Effector CD8-positive, alpha-beta T cell (primary cell): ENCODE results near the gene CHORDC1.
"Not testable (repeated sequence)": the region's sequence is repeated elsewhere in the genome, so short reads cannot be mapped to it uniquely, and the experiment has no call there.

Experiments used
- DNase-seq: peaks from one replicate; lab custom pipeline; 2025; lab: John Stamatoyannopoulos, UW

Gene CHORDC1

GRCh38 chr11:90216611-90217010, 6.2 kb downstream of the CHORDC1 start:
- DNase-seq, result no peak

GRCh38 chr11:90213322-90213721, 9.5 kb downstream of the CHORDC1 start:
- DNase-seq, result no peak

- no peak for DNase-seq
These were observed 14.0 kb downstream of the CHORDC1 start for GRCh38 chr11:90208857-90209256.

DNA sequence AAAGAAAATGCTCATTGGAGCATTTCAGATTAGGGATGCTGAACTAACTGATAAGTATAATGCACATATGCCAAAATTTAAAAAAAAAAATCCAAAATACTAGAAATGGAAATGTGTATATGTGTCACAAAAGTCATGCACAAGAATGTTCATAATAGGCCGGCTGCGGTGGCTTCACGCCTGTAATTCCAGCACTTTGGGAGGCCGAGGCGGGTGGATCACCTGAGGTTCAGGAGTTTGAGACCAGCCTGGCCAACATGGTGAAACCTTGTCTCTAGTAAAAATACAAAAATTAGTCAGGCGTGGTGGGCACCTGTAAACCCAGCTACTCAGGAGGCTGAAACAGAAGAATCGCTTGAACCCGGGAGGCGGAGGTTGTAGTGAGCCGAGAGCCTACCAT, 14.9 kb downstream of the CHORDC1 start:
- not testable (repeated sequence) for DNase-seq

DNA sequence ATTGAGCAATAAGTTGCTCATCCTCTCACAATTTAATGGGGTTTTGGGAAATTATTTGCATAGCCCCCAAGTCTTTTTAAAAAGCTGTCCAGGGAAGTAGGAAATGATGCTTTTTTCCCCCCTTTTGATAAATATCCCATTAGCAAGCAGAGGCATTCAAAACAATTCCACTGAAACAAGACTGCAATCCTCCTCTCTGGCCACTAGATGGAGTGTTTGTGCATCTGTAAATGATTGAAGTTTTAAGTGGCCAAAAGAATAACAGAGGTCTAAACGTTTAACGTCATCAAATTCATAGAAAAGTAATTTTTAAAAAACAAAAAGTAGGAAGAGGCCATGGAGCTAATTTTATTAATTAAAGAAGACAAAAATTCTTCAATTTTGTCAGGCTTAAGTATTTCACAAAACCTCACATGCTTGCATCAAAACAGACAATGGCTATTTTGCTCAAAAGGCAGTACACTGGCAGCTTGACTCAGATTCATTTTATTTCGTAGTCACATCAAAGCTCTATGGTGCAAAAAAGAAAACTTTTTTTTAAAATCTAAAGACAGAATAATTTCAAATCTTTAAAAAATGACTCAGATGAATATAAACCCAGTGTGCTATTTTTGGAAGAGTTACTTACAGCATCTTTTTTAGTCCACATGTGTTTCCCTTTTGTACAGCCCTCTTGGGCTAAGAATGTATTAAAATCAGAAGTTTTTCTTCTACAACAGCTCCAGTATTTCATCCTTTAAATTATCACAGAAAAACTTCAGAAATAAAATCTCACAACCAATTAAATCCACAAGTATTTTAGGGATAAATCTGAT, 17.8 kb downstream of the CHORDC1 start:
- DNase-seq, result no peak

DNA sequence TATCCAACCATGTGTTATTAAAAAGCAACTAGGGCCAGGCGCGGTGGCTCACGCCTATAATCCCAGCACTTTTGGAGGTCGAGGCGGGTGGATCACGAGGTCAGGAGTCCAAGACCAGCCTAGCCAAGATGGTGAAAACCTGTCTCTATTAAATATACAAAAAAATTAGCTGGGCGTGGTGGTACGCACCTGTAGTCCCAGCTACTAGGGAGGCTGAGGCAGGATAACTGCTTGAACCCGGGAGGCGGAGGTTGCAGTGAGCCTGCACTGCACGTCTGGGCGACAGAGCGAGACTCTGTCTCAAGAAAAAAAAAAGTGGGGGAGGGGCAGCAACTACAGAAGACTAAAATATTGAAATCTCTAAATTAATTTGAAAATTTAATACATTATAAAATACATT, 18.4 kb downstream of the CHORDC1 start:
- no peak for DNase-seq

- no peak for DNase-seq
These were observed 20.5 kb downstream of the CHORDC1 start for GRCh38 chr11:90202342-90202741.

DNA sequence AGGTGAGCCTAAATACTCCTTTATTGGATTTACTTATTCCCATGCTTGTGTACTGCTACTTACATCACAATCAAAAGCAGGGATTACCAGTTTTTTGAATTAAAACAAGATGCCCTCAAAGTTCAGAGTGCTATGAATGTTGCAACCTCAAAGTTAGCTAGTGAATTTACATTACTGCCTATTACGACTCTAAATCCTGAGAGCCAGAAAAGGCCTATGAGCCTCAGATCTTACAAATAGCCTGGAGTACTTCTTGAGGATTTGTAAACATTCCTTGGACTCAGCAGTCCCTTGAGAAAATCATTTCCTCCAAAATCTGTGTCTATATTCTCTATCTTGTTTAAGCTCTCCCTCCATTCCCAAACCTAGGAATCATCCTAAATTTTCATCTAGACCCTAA, 25.5 kb downstream of the CHORDC1 start:
- DNase-seq, result no peak

GRCh38 chr11:90192869-90193582, 29.8 kb downstream of the CHORDC1 start:
- no peak for DNase-seq

GRCh38 chr11:90189011-90189410, 33.8 kb downstream of the CHORDC1 start:
- DNase-seq, result no peak

DNA sequence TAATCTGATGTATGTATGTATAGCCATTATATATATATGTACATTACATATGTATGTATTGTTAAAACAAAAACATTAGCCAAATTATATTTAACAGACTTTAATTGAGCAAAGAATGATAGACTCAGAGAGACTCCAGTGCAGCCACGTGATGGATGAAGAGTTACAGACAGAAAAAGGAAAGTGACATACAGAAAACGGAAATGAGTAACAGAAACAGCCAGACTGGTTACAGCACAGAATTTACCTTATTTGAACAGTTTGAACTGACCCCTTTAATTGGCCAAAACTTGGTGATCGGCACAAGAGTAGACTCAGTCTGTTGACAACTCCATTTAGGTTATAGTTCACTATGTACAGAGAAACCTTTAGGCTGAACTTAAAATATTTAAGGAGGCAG, 35.0 kb downstream of the CHORDC1 start:
- DNase-seq, result no peak

- DNase-seq, result no peak
These were observed 42.9 kb downstream of the CHORDC1 start for GRCh38 chr11:90179923-90180322.

GRCh38 chr11:90178751-90179150, 44.1 kb downstream of the CHORDC1 start:
- no peak for DNase-seq

DNA sequence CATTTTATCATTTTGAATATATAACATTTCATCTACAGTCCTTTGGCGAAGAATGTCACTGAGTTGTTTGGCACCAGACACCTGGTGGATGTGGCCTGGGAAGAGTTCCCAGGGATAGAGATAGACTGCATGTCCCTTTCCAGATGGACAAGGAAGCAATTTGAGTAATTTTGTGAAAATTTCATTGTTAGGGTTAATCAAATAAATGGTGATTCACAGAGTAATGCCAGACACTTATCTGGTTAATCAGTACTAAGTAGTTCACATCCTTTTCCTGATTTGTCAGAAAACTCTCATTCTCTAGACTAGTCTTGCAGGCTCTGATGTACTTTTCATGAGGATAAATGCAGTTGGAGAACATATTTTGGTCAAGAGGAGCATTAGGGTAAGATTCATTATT, 46.8 kb downstream of the CHORDC1 start:
- no peak for DNase-seq

DNA sequence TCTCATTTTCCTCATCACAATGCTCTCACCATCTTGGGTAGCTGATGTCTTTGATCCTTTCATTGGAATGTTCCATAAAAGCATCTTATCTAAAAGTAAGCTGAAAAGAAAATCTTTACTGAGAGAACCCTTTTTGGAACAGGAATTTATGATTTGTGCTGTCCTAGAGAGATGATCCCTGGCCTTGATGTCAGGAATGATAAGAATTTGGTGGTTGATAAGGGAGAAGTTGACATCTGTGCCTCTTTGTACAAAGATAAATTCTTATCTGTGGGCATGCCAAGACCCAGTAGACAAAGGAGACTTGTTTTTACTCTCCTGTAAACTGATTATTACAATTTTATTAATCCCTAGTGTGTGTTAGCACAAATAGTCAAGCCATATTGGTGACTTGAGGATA, 51.5 kb downstream of the CHORDC1 start:
- no peak for DNase-seq

DNA sequence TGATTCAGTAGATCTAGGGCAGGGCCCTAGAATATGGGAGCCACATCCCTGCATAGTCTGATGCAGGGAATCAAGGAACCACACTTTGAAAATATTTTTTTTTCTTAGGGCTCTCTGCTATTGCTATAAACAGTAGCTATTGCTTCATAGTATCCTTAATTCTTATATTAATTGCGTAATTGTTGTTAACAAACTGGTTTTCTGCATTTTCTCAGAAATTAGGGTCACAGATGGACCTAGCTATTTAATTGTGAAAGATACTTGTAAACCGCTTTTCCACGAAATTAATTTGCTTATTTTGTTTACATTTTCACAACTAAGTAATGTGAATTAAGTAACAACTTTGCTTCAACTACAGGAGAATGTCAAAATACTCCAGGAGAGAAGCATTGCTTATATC, 54.3 kb downstream of the CHORDC1 start:
- DNase-seq, result no peak

GRCh38 chr11:90167704-90168103, 55.1 kb downstream of the CHORDC1 start:
- not testable (repeated sequence) for DNase-seq

- DNase-seq, result not testable (repeated sequence)
These were observed 55.8 kb downstream of the CHORDC1 start for GRCh38 chr11:90166982-90167573.
